ENCODE data around the gene MMP2. TPM values are rescaled to one million over a fixed set of nuclear protein-coding genes. Genes with fewer than 3 reads are reported as not detected.

Gene MMP2
- total RNA-seq, 1 experiment from 2014 or later: 311 TPM

GRCh38 chr16:55452996-55453395, 26.0 kb upstream of the MMP2 start:
- DNase-seq (ENCODE audit: low read depth, low spot score) (no peak), ATAC-seq (no peak)
- no TSS peak for BruUV-seq (replicated peaks)
- H3K27ac ChIP-seq (ENCODE audit: low read length): no peak overlapping the region
- TF ChIP-seq TCF7L2 (IDR thresholded peaks at IDR 0.05; ENCODE audit: low read depth, low read length): no peak
- TF ChIP-seq CTCF (IDR thresholded peaks at IDR 0.05): no peak
- no peak for TF ChIP-seq SIN3A (IDR thresholded peaks at IDR 0.05; ENCODE audit: borderline replicate concordance, insufficient read depth, low read depth, low read length)
- no peak for TF ChIP-seq REST (IDR thresholded peaks at IDR 0.05; ENCODE audit: insufficient read depth in 1 of 2, low read depth in 2 of 2, low read length in 1 of 2)
- TF ChIP-seq POLR2AphosphoS5 (IDR thresholded peaks at IDR 0.05; ENCODE audit: low read depth, low read length): no peak
- no peaks in the 10 kb centered on the region for H3K9me3 ChIP-seq (ENCODE audit: control insufficient read depth, insufficient read depth, low read depth, low read length)
- intact Hi-C loops (cut with micrococcal nuclease; ENCODE audit: unreplicated experiment): no loop called here
- no peaks in the 10 kb centered on the region for H3K4me1 ChIP-seq (ENCODE audit: control insufficient read depth, insufficient read depth, low read length)
- in situ Hi-C loops (cut with HindIII; ENCODE audit: low pct_unique_long_range_greater_than_20kb, low sequenced_read_pairs): no loop called here
- no peaks in the 10 kb centered on the region for H3K27me3 ChIP-seq (ENCODE audit: control insufficient read depth, insufficient read depth, low read length)
- POLR2A ChIA-PET: no interaction called here
- H3K36me3 ChIP-seq (ENCODE audit: control insufficient read depth, insufficient read depth, low read length): no peaks in the 10 kb centered on the region
- CTCF ChIA-PET: no interaction called here
- H3K4me3 ChIP-seq (ENCODE audit: low read depth in 2 of 2, low read length in 2 of 2): no peak overlapping the region

GRCh38 chr16:55453909-55454308, 25.1 kb upstream of the MMP2 start:
- in situ Hi-C loops (cut with HindIII; ENCODE audit: low pct_unique_long_range_greater_than_20kb, low sequenced_read_pairs): no loop called here

More at GRCh38 chr16:55453909-55454308, 25.1 kb upstream of the MMP2 start:
- intact Hi-C loops (cut with micrococcal nuclease; ENCODE audit: unreplicated experiment): no loop called here
- POLR2A ChIA-PET: no interaction called here
- H3K27me3 ChIP-seq (ENCODE audit: control insufficient read depth, insufficient read depth, low read length): no peaks in the 10 kb centered on the region
- CTCF ChIA-PET: interaction anchor here (1.2 kb wide), 1 partner anchor 11 kb away, joined by 3 read pairs; no protein-coding TSS in a partner anchor
- H3K4me1 ChIP-seq (ENCODE audit: control insufficient read depth, insufficient read depth, low read length): no peaks in the 10 kb centered on the region
- no peak for DNase-seq (ENCODE audit: low read depth, low spot score)
- H3K4me3 ChIP-seq (ENCODE audit: low read depth in 2 of 2, low read length in 2 of 2): no peak overlapping the region
- ATAC-seq: no peak
- no peak overlapping the region for H3K27ac ChIP-seq (ENCODE audit: low read length)
- no peaks in the 10 kb centered on the region for H3K36me3 ChIP-seq (ENCODE audit: control insufficient read depth, insufficient read depth, low read length)
- BruUV-seq (replicated peaks): no TSS peak
- no peaks in the 10 kb centered on the region for H3K9me3 ChIP-seq (ENCODE audit: control insufficient read depth, insufficient read depth, low read depth, low read length)
- no peak for TF ChIP-seq REST (IDR thresholded peaks at IDR 0.05; ENCODE audit: insufficient read depth in 1 of 2, low read depth in 2 of 2, low read length in 1 of 2)
- no peak for TF ChIP-seq TCF7L2 (IDR thresholded peaks at IDR 0.05; ENCODE audit: low read depth, low read length)
- no peak for TF ChIP-seq POLR2AphosphoS5 (IDR thresholded peaks at IDR 0.05; ENCODE audit: low read depth, low read length)
- no peak for TF ChIP-seq SIN3A (IDR thresholded peaks at IDR 0.05; ENCODE audit: borderline replicate concordance, insufficient read depth, low read depth, low read length)
- TF ChIP-seq CTCF (IDR thresholded peaks at IDR 0.05): no peak
